GM12875 (cell line): ENCODE measurements around the gene DYNLT3.

Experiments
- H3K4me3 ChIP-seq: one replicate; pipeline ENCODE4 v1.5.1; 2011; ENCODE audit warnings: low read depth, low read length, control low read depth
- TF ChIP-seq, protein P1 (sequence below): IDR thresholded peaks from 2 replicates; pipeline ENCODE4 v1.5.1; 2011; ENCODE audit warnings: low read depth, mild to moderate bottlenecking, control low read depth, inconsistent platforms, low read length, moderate library complexity, borderline replicate concordance; ENCODE audit not compliant: insufficient read depth

Gene DYNLT3, protein sequence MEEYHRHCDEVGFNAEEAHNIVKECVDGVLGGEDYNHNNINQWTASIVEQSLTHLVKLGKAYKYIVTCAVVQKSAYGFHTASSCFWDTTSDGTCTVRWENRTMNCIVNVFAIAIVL

DNA sequence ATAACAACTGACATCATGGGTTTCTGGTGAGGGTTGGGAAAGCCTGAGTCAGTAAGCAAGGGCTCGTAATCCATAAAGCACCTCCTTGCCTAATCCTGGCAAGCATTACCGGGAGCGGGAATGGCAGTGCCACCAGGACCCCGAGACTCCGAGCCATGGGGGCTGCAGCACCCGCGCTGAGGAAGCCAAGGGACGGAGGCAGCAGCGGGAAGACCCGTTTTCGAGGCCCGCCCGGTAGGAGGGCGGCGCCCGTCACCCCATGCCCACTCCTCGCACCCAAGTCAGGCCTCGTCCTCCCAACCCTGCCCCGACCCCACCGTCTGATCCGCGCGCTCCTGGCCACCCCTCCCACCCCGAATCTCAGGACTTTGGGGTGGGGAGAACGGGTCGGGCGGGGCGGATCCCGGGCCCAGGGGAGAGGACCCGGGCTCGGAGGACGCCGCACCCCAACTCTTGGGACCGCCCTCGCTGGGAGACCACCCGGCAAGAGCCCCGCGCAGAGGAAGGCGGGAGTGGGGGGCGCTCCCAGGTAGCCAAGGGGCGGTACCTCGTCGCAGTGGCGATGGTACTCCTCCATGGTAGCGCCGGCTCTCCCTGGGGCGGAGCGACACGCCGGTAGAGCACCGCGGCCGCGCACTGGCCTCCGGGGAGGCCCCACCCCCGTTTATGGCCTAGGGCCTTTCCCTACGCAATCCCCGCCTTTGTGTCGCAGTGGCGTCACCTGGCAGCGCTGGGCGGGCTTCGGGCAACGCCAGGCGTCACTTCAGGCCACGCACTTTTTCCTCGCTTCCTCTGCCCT, at the start of gene DYNLT3:
DYNLT3 (minus strand) TSS at position 638 of the 799 bp plus-strand sequence; CDS start at position 577, 61 bp downstream.
- peak within 1 kb of the TSS; percentile 56 for H3K4me3 ChIP-seq
- TF ChIP-seq, protein P1, sequence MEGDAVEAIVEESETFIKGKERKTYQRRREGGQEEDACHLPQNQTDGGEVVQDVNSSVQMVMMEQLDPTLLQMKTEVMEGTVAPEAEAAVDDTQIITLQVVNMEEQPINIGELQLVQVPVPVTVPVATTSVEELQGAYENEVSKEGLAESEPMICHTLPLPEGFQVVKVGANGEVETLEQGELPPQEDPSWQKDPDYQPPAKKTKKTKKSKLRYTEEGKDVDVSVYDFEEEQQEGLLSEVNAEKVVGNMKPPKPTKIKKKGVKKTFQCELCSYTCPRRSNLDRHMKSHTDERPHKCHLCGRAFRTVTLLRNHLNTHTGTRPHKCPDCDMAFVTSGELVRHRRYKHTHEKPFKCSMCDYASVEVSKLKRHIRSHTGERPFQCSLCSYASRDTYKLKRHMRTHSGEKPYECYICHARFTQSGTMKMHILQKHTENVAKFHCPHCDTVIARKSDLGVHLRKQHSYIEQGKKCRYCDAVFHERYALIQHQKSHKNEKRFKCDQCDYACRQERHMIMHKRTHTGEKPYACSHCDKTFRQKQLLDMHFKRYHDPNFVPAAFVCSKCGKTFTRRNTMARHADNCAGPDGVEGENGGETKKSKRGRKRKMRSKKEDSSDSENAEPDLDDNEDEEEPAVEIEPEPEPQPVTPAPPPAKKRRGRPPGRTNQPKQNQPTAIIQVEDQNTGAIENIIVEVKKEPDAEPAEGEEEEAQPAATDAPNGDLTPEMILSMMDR: no peak

DNA sequence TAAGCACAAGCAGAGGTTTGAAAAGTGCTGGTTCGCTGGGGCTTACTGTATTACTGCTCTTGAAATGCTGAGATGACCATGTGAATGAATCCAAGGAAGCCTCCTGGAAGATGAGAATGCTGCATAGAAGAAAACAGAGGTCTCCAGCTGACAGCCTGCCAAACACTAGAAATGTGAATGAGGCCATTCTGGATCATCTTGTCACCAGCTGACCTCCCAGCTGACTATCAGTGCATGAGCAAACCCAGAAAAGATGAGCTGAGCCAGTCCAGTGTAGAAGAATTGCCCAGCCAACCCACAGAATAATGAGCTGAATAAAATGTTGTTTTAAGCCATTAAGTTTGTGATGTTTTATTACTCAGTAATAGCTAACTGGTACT, 49.1 kb upstream of the DYNLT3 start:
- TF ChIP-seq, protein P1: no peak
- no peak overlapping the region for H3K4me3 ChIP-seq

DNA sequence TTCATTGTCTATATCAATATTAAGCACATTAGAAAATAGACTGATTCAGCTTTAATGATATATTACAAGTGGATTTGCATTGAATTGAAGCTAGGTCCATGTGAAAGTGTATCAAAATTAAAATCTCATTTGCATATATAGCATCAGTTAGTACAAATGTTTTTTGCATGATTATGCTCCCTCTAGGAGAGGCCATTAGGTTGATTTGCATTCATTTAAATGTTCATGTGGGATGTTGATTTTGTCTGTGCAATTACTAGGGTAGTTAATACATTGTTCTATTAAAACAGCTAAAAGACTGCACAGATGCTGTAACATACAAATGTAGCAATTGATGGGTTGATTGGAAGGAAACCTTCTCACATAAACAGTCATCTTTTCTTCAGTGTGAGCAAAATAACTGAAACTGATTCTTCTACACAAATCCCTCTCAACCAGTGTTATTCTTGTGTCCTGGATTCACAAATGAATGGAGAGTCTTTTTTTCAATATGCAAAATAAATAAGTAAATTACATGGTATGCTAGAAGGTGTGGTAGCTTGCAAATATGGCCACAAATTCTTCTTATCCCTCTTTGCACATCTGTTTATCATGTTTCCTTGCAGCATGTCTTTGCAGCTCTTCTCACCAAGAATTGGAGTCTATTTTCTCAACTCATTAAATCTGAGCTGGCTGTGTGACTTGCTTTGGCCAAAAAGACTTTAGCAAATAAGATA, 48.6 kb upstream of the DYNLT3 start:
- TF ChIP-seq, protein P1: no peak
- no peak overlapping the region for H3K4me3 ChIP-seq

DNA sequence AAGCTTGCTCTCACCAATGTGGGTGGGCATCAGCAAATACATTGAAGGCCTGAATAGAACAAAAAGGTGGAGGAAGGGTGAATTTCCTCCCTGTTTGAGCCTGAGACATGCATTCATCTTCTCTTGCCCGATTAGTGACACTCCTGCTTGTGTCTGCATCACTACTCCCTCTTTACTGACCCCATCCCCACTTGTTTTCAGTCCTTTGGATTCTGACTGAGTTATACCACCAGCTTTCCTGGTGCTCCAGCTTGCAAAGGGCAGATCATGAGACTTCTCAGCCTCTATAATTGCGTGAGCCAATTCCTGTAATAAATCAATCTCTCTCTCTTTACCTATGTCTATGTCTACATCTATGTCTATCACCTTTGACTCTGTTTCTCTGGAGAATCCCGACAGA, 47.4 kb upstream of the DYNLT3 start:
- no peak overlapping the region for H3K4me3 ChIP-seq
- TF ChIP-seq, protein P1: no peak

DNA sequence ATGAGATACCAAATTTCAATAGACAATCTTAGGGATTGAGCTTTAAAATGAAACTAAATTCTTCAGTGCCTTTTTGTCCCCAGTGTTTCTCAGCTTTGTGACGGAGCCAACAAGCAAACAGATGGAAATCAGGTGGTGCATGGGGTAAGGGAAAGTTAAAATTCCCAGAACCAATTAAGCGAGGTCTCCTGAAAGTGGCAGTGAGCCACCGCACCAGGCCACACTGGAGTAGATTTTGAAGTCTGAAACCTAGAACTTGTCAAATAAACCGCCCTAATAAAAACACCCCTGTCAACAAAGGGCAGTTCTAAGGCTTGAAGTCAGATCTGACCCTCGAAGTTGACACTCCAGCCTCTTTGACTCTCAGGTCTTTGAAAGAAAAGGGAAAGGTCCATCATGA, 40.6 kb upstream of the DYNLT3 start:
- H3K4me3 ChIP-seq: no peak overlapping the region
- TF ChIP-seq, protein P1: no peak

DNA sequence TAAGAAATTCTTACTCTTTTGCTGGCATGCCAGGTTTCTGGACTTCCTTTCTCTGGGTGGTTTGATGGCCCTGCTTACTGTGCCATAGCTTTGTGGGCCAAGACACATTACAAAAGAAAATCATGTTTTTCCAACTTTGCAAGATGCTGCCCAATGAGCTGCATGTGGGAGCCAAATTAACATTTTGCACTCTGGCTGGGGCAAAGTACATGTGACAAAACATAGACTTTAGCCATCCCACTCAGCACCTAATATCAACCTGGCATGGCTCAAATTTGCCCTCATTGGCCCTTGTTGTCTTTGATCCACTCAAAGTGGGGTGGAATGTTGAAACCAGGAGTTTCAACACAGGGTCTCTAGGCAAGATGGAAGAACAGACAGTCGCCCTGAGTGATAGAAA, 40.0 kb upstream of the DYNLT3 start:
- TF ChIP-seq, protein P1: no peak
- H3K4me3 ChIP-seq: no peak overlapping the region
